SIG-M5 treated with dmso at 0.1 percent for 504 hours (cell line): ENCODE data around the gene MKRN2OS.
"Not testable (repeated sequence)": the region's sequence is repeated elsewhere in the genome, so short reads cannot be mapped to it uniquely, and the experiment has no call there.

Source experiments
- DNase-seq: peaks from one replicate; lab custom pipeline; 2025; ENCODE audit not compliant: unreplicated experiment; lab: John Stamatoyannopoulos, UW

Gene MKRN2OS

GRCh38 chr3:12562451-12562850, 17.2 kb upstream of the MKRN2OS start:
- no peak for DNase-seq

GRCh38 chr3:12561397-12561796, 16.1 kb upstream of the MKRN2OS start:
- DNase-seq, result no peak

- DNase-seq, result peak; percentile 82
Observed at GRCh38 chr3:12560505-12561190, 15.3 kb upstream of the MKRN2OS start.

- DNase-seq, result no peak
Observed at GRCh38 chr3:12559520-12559919, 14.2 kb upstream of the MKRN2OS start.

GRCh38 chr3:12558706-12559105, 13.4 kb upstream of the MKRN2OS start:
- DNase-seq, result no peak

GRCh38 chr3:12557473-12558100, 12.3 kb upstream of the MKRN2OS start:
- DNase-seq, result peak; percentile 68

GRCh38 chr3:12556690-12557472, 11.6 kb upstream of the MKRN2OS start, which contains the start of gene MKRN2:
TSS of gene MKRN2 (plus strand) at chr3:12557087. CDS start at chr3:12557151, 64 bp downstream.
- DNase-seq, result peak; percentile 83

- DNase-seq, result no peak
Observed at GRCh38 chr3:12556314-12556689, 11.0 kb upstream of the MKRN2OS start.

- no peak for DNase-seq
Observed at GRCh38 chr3:12553921-12554391, 8.7 kb upstream of the MKRN2OS start.

GRCh38 chr3:12549971-12550760, 4.9 kb upstream of the MKRN2OS start:
- DNase-seq, result no peak

- DNase-seq, result no peak
Observed at GRCh38 chr3:12544652-12545472, 437 bp downstream of the MKRN2OS start.

- DNase-seq, result not testable (repeated sequence)
Observed at GRCh38 chr3:12543497-12543896, 1.8 kb downstream of the MKRN2OS start.

- no peak for DNase-seq
Observed at GRCh38 chr3:12541625-12542024, 3.7 kb downstream of the MKRN2OS start.

- DNase-seq, result no peak
Observed at GRCh38 chr3:12536423-12536822, 8.9 kb downstream of the MKRN2OS start.

- DNase-seq, result no peak
Observed at GRCh38 chr3:12532182-12532581, 13.1 kb downstream of the MKRN2OS start.

- DNase-seq, result no peak
Observed at GRCh38 chr3:12527757-12528143, 17.5 kb downstream of the MKRN2OS start.

GRCh38 chr3:12522721-12523120, 22.6 kb downstream of the MKRN2OS start:
- DNase-seq, result no peak

GRCh38 chr3:12521010-12521409, 24.3 kb downstream of the MKRN2OS start:
- no peak for DNase-seq

GRCh38 chr3:12518261-12519028, 26.9 kb downstream of the MKRN2OS start:
- DNase-seq, result no peak
